GM23338 (cell line): ENCODE measurements around the gene CDH4. TPM values are rescaled to one million over a fixed set of nuclear protein-coding genes. Genes with fewer than 3 reads are reported as not detected.

Experiments used
- ATAC-seq: fragments of 200-7000 bp; cut with Tn5 transposase; 3 replicates; pipeline ENCODE4 v1.9.1; 2020
- DNase-seq: peaks from one replicate; pipeline ENCODE4 v3.0.0-alpha.2; 2015; ENCODE audit warnings: low spot score
- H2AFZ ChIP-seq: fragments of 200-600 bp; sonication (generic); 2 replicates; pipeline ENCODE4 v1.8.0; 2016; ENCODE audit warnings: antibody characterized with exemption, mild to moderate bottlenecking, moderate library complexity
- H3F3A ChIP-seq: fragments of 200-600 bp; sonication (generic); replicated peaks from 2 replicates; pipeline ENCODE4 v1.8.0; 2017; ENCODE audit warnings: antibody characterized with exemption, mixed run types, low read depth
- H3K27ac ChIP-seq: fragments of 200-600 bp; sonication (generic); 2 replicates; pipeline ENCODE4 v1.6.1; 2016; ENCODE audit warnings: low read depth
- H3K27me3 ChIP-seq: fragments of 200-600 bp; sonication (generic); 2 replicates; pipeline ENCODE4 v1.8.0; 2016; ENCODE audit warnings: mild to moderate bottlenecking, mixed run types, moderate library complexity; ENCODE audit not compliant: insufficient read depth
- H3K36me3 ChIP-seq: fragments of 200-600 bp; sonication (generic); 2 replicates; pipeline ENCODE4 v1.8.0; 2016; ENCODE audit warnings: mild to moderate bottlenecking; ENCODE audit not compliant: insufficient read depth
- H3K4me1 ChIP-seq: fragments of 200-600 bp; sonication (generic); 2 replicates; pipeline ENCODE4 v1.8.0; 2016; ENCODE audit warnings: mild to moderate bottlenecking, moderate library complexity; ENCODE audit not compliant: insufficient read depth
- H3K4me2 ChIP-seq: fragments of 200-600 bp; sonication (generic); 2 replicates; pipeline ENCODE4 v1.7.1; 2017; ENCODE audit warnings: mixed run types
- H3K4me3 ChIP-seq: fragments of 200-600 bp; sonication (generic); 2 replicates; pipeline ENCODE4 v1.6.1; 2016; ENCODE audit warnings: mixed run types
- H3K79me2 ChIP-seq: fragments of 200-600 bp; sonication (generic); replicated peaks from 2 replicates; pipeline ENCODE4 v1.8.0; 2017; ENCODE audit warnings: mild to moderate bottlenecking; ENCODE audit not compliant: insufficient read depth
- H3K9me2 ChIP-seq: fragments of 200-600 bp; sonication (generic); 2 replicates; pipeline ENCODE4 v1.8.0; 2017; ENCODE audit not compliant: insufficient read depth
- H4K20me1 ChIP-seq: fragments of 200-600 bp; sonication (generic); replicated peaks from 2 replicates; pipeline ENCODE4 v1.8.0; 2017; ENCODE audit warnings: mild to moderate bottlenecking; ENCODE audit not compliant: insufficient read depth
- H3K27ac Mint-ChIP-seq: 2 replicates; pipeline ENCODE4 v1.8.0; 2020; ENCODE audit warnings: inconsistent platforms, mild to moderate bottlenecking, moderate library complexity, mixed read lengths
- H3K27me3 Mint-ChIP-seq: 3 replicates; pipeline ENCODE4 v1.8.0; 2022; ENCODE audit warnings: low read depth, mild to moderate bottlenecking, moderate library complexity, mixed read lengths, inconsistent platforms; ENCODE audit not compliant: insufficient read depth, poor library complexity
- H3K36me3 Mint-ChIP-seq: 3 replicates; pipeline ENCODE4 v1.8.0; 2021; ENCODE audit warnings: low read depth, mild to moderate bottlenecking, inconsistent platforms, moderate library complexity, mixed read lengths
- H3K4me1 Mint-ChIP-seq: 3 replicates; pipeline ENCODE4 v1.8.0; 2020; ENCODE audit warnings: mild to moderate bottlenecking, inconsistent platforms, mixed read lengths
- H3K4me3 Mint-ChIP-seq: 3 replicates; pipeline ENCODE4 v1.8.0; 2021; ENCODE audit warnings: moderate library complexity, mild to moderate bottlenecking, inconsistent platforms, mixed read lengths
- H3K9me3 Mint-ChIP-seq: 3 replicates; pipeline ENCODE4 v1.8.0; 2020; ENCODE audit warnings: moderate library complexity, mild to moderate bottlenecking, inconsistent platforms, mixed read lengths
- JUNB ChIP-seq: IDR thresholded peaks from one replicate; pipeline ENCODE4 v1.6.1; 2016; ENCODE audit warnings: antibody characterized with exemption; ENCODE audit not compliant: unreplicated experiment
- NANOG ChIP-seq: IDR thresholded peaks from 2 replicates; pipeline ENCODE4 v1.6.1; 2016; ENCODE audit warnings: antibody characterized with exemption, borderline replicate concordance
- POLR2AphosphoS5 ChIP-seq: IDR thresholded peaks from 2 replicates; pipeline ENCODE4 v1.6.1; 2016; ENCODE audit warnings: antibody characterized with exemption, low read depth
- STAT1 ChIP-seq: IDR thresholded peaks from one replicate; pipeline ENCODE4 v1.6.1; 2016; ENCODE audit warnings: antibody characterized with exemption; ENCODE audit not compliant: unreplicated experiment
- ZNF114 ChIP-seq: fragments of 250-450 bp; sonication (Bioruptor Pico); IDR thresholded peaks from 2 replicates; pipeline ENCODE4 v1.5.0; 2020; ENCODE audit warnings: mild to moderate bottlenecking, moderate library complexity
- ZNF331 ChIP-seq: fragments of 250-450 bp; sonication (Bioruptor Pico); IDR thresholded peaks from 2 replicates; pipeline ENCODE4 v1.5.0; 2020; ENCODE audit warnings: low read depth, mild to moderate bottlenecking, moderate library complexity
- polyA plus RNA-seq: library from polyadenylated mRNA; unstranded; fragments of >200 nt; fragmentation: Nextera tagmentation; extraction: Ambion mirVana; gene quantifications from 2 replicates; pipeline ENCODE4 v1.2.1, GENCODE V29; 2016
- total RNA-seq: library from RNA; depleted of rRNA; stranded (reverse); fragments of >200 nt; shearing (Covaris generic); gene quantifications from 2 replicates; pipeline ENCODE4 v1.2.3, GENCODE V29; 2014
- TF ChIP-seq, protein P1 (sequence below): fragments of 250-450 bp; sonication (Bioruptor Pico); IDR thresholded peaks from 2 replicates; pipeline ENCODE4 v1.5.0; 2020; ENCODE audit warnings: mild to moderate bottlenecking, moderate library complexity
- TF ChIP-seq, protein P2 (sequence below): IDR thresholded peaks from 2 replicates; pipeline ENCODE4 v1.6.1; 2016; ENCODE audit warnings: antibody characterized with exemption
- TF ChIP-seq, protein P3 (sequence below): IDR thresholded peaks from one replicate; pipeline ENCODE4 v1.6.1; 2018; ENCODE audit warnings: antibody characterized with exemption; ENCODE audit not compliant: unreplicated experiment
- TF ChIP-seq, protein P4 (sequence below), 2 experiments: fragments of 200-600 bp in 1 of 2; sonication (generic) in 1 of 2; conservative IDR thresholded peaks; 2 replicates each; pipeline versions ENCODE4 v1.5.1 to v1.6.1; 2016 to 2017; ENCODE audit warnings: antibody characterized with exemption in 2 of 2, low read depth in 2 of 2, mild to moderate bottlenecking in 2 of 2, moderate library complexity in 1 of 2

Gene CDH4
- total and polyA plus RNA-seq, 2 experiments from 2014 or later: 1.2 to 4.2 TPM

DNA sequence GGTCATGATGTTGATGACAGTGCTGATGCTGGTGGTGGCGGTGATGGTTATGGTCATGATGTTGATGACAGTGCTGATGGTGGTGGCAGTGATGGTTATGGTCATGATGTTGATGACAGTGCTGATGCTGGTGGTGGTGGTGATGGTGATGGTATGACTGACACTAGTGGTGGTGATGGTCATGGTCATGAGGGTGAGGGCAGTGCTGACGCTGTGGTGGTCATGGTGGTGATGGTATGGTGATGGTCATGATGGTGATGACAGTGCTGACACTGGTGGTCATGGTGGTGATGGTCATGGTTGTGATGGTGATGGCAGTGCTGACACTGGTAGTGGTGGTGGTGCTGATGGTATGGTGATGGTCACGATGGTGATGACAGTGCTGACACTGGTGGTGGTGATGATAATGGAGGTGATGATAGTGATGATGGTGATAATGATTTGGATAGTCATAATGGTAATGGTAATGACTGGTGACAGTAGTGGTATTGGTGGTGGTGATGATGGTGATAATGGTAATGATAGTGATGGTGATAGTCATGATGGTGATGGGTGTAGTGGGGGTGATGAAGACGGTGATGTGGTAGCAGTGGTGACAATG, 206.2 kb downstream of the CDH4 start:
- peaks cover 8% of the 10 kb centered on the region for H3K27me3 Mint-ChIP-seq
- H3K27ac Mint-ChIP-seq: no peak overlapping the region
- no peaks in the 10 kb centered on the region for H3K27me3 ChIP-seq
- H3F3A ChIP-seq: no peaks in the 10 kb centered on the region
- H3K4me2 ChIP-seq: no peak overlapping the region
- H3K4me3 ChIP-seq: no peak overlapping the region
- H3K27ac ChIP-seq: no peak overlapping the region
- H3K4me1 Mint-ChIP-seq: peaks cover 10% of the 10 kb centered on the region; the same call in 2 of the 3 replicates
- H3K79me2 ChIP-seq: no peaks in the 10 kb centered on the region
- H3K9me3 Mint-ChIP-seq: peaks cover 20% of the 10 kb centered on the region
- no peak for DNase-seq
- H3K36me3 ChIP-seq: no peaks in the 10 kb centered on the region
- no peak for TF ChIP-seq ZNF114 (CRISPR knock-in tag)
- TF ChIP-seq, protein P1, sequence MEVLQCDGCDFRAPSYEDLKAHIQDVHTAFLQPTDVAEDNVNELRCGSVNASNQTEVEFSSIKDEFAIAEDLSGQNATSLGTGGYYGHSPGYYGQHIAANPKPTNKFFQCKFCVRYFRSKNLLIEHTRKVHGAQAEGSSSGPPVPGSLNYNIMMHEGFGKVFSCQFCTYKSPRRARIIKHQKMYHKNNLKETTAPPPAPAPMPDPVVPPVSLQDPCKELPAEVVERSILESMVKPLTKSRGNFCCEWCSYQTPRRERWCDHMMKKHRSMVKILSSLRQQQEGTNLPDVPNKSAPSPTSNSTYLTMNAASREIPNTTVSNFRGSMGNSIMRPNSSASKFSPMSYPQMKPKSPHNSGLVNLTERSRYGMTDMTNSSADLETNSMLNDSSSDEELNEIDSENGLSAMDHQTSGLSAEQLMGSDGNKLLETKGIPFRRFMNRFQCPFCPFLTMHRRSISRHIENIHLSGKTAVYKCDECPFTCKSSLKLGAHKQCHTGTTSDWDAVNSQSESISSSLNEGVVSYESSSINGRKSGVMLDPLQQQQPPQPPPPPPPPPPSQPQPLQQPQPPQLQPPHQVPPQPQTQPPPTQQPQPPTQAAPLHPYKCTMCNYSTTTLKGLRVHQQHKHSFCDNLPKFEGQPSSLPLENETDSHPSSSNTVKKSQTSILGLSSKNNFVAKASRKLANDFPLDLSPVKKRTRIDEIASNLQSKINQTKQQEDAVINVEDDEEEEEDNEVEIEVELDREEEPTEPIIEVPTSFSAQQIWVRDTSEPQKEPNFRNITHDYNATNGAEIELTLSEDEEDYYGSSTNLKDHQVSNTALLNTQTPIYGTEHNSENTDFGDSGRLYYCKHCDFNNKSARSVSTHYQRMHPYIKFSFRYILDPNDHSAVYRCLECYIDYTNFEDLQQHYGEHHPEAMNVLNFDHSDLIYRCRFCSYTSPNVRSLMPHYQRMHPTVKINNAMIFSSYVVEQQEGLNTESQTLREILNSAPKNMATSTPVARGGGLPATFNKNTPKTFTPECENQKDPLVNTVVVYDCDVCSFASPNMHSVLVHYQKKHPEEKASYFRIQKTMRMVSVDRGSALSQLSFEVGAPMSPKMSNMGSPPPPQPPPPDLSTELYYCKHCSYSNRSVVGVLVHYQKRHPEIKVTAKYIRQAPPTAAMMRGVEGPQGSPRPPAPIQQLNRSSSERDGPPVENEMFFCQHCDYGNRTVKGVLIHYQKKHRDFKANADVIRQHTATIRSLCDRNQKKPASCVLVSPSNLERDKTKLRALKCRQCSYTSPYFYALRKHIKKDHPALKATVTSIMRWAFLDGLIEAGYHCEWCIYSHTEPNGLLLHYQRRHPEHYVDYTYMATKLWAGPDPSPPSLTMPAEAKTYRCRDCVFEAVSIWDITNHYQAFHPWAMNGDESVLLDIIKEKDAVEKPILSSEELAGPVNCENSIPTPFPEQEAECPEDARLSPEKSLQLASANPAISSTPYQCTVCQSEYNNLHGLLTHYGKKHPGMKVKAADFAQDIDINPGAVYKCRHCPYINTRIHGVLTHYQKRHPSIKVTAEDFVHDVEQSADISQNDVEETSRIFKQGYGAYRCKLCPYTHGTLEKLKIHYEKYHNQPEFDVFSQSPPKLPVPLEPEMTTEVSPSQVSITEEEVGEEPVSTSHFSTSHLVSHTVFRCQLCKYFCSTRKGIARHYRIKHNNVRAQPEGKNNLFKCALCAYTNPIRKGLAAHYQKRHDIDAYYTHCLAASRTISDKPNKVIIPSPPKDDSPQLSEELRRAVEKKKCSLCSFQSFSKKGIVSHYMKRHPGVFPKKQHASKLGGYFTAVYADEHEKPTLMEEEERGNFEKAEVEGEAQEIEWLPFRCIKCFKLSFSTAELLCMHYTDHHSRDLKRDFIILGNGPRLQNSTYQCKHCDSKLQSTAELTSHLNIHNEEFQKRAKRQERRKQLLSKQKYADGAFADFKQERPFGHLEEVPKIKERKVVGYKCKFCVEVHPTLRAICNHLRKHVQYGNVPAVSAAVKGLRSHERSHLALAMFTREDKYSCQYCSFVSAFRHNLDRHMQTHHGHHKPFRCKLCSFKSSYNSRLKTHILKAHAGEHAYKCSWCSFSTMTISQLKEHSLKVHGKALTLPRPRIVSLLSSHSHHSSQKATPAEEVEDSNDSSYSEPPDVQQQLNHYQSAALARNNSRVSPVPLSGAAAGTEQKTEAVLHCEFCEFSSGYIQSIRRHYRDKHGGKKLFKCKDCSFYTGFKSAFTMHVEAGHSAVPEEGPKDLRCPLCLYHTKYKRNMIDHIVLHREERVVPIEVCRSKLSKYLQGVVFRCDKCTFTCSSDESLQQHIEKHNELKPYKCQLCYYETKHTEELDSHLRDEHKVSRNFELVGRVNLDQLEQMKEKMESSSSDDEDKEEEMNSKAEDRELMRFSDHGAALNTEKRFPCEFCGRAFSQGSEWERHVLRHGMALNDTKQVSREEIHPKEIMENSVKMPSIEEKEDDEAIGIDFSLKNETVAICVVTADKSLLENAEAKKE (CRISPR knock-in tag): no peak
- TF ChIP-seq POLR2AphosphoS5: no peak
- TF ChIP-seq, protein P2, sequence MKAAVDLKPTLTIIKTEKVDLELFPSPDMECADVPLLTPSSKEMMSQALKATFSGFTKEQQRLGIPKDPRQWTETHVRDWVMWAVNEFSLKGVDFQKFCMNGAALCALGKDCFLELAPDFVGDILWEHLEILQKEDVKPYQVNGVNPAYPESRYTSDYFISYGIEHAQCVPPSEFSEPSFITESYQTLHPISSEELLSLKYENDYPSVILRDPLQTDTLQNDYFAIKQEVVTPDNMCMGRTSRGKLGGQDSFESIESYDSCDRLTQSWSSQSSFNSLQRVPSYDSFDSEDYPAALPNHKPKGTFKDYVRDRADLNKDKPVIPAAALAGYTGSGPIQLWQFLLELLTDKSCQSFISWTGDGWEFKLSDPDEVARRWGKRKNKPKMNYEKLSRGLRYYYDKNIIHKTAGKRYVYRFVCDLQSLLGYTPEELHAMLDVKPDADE: no peak
- TF ChIP-seq, protein P3, sequence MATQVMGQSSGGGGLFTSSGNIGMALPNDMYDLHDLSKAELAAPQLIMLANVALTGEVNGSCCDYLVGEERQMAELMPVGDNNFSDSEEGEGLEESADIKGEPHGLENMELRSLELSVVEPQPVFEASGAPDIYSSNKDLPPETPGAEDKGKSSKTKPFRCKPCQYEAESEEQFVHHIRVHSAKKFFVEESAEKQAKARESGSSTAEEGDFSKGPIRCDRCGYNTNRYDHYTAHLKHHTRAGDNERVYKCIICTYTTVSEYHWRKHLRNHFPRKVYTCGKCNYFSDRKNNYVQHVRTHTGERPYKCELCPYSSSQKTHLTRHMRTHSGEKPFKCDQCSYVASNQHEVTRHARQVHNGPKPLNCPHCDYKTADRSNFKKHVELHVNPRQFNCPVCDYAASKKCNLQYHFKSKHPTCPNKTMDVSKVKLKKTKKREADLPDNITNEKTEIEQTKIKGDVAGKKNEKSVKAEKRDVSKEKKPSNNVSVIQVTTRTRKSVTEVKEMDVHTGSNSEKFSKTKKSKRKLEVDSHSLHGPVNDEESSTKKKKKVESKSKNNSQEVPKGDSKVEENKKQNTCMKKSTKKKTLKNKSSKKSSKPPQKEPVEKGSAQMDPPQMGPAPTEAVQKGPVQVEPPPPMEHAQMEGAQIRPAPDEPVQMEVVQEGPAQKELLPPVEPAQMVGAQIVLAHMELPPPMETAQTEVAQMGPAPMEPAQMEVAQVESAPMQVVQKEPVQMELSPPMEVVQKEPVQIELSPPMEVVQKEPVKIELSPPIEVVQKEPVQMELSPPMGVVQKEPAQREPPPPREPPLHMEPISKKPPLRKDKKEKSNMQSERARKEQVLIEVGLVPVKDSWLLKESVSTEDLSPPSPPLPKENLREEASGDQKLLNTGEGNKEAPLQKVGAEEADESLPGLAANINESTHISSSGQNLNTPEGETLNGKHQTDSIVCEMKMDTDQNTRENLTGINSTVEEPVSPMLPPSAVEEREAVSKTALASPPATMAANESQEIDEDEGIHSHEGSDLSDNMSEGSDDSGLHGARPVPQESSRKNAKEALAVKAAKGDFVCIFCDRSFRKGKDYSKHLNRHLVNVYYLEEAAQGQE: no peak
- TF ChIP-seq ZNF331: no peak
- TF ChIP-seq NANOG: no peak
- TF ChIP-seq JUNB: no peak
- TF ChIP-seq, protein P4, sequence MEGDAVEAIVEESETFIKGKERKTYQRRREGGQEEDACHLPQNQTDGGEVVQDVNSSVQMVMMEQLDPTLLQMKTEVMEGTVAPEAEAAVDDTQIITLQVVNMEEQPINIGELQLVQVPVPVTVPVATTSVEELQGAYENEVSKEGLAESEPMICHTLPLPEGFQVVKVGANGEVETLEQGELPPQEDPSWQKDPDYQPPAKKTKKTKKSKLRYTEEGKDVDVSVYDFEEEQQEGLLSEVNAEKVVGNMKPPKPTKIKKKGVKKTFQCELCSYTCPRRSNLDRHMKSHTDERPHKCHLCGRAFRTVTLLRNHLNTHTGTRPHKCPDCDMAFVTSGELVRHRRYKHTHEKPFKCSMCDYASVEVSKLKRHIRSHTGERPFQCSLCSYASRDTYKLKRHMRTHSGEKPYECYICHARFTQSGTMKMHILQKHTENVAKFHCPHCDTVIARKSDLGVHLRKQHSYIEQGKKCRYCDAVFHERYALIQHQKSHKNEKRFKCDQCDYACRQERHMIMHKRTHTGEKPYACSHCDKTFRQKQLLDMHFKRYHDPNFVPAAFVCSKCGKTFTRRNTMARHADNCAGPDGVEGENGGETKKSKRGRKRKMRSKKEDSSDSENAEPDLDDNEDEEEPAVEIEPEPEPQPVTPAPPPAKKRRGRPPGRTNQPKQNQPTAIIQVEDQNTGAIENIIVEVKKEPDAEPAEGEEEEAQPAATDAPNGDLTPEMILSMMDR (conservative IDR thresholded peaks at IDR 0.05; ENCODE audit: low read depth in 2 of 2): no peak
- no peak for TF ChIP-seq STAT1
- peaks cover 10% of the 10 kb centered on the region; the same call in 1 of the 2 replicates for H3K9me2 ChIP-seq
- ATAC-seq: no peak
- H3K4me3 Mint-ChIP-seq: no peak overlapping the region
- H3K36me3 Mint-ChIP-seq: peaks cover 16% of the 10 kb centered on the region
- no peaks in the 10 kb centered on the region for H4K20me1 ChIP-seq
- H3K4me1 ChIP-seq: peaks cover 10% of the 10 kb centered on the region
- no peak overlapping the region for H2AFZ ChIP-seq
